Measurements from ENCODE around the gene DNAH2. TPM values are rescaled to one million over a fixed set of nuclear protein-coding genes. Genes with fewer than 3 reads are reported as not detected.

DNAH2 gene
- total and polyA plus RNA-seq, 2 of the 8 experiments (the other 6 are each of a cell fraction or from before 2014, with no cell fraction given) = 0.13 to 0.18 TPM

DNA sequence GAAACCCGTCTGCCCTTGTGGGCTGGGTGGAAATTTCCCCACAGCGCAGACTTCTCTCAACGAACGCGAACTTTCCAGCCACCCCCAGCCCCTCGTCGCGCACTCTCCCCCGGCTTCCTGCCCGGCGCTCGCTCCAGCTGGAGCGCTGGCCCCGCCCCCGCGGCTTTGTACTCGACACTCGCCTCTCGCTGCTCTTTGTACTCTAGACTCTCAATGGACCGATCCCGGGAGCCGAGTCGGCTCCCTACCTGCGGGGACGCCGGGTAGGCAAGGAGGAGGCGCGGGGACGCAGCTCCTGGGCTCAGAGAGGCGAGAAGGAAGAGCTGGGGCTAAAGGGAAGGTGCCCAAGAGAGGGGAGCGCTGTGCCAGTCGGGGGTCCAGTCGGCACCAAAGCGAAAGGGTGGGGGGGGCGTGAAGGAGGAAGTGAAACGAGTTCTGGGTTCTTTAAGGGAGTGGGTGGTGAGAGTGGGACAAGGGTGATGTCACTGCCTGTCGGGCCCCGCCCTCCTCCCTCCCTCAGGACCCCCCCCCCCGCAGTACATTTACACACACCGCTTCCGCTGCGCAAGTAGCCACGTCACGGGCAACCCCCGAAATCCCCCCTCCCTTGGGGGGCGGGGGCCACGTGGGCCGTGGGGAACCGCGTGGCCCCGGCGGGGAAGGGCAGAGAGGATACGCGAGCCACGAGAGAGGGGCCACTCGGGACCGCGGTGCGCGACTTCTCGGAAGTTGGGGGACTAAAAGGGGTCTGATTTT is 126.2 kb downstream of the DNAH2 start:
- peaks cover 12 to 41% of the 10 kb centered on the region in 2 experiments for H4K20me1 ChIP-seq (replicated peaks in 1 of 2; ENCODE audit: control insufficient read depth in 1 of 2, insufficient read depth in 2 of 2, low read length in 2 of 2)
- FAIRE-seq = no peak
- no peak for TF ChIP-seq CREB1 (IDR thresholded peaks at IDR 0.05)
- peak; percentile 74 for TF ChIP-seq CTBP2 (IDR thresholded peaks at IDR 0.05; ENCODE audit: borderline replicate concordance, insufficient read depth, insufficient read length, low read length)
- TF ChIP-seq FOSL1 (IDR thresholded peaks at IDR 0.05; ENCODE audit: insufficient read depth, low read depth, low read length) = no peak
- TF ChIP-seq TBP (IDR thresholded peaks at IDR 0.05; ENCODE audit: low read depth, low read length) = no peak
- TF ChIP-seq, protein P1, sequence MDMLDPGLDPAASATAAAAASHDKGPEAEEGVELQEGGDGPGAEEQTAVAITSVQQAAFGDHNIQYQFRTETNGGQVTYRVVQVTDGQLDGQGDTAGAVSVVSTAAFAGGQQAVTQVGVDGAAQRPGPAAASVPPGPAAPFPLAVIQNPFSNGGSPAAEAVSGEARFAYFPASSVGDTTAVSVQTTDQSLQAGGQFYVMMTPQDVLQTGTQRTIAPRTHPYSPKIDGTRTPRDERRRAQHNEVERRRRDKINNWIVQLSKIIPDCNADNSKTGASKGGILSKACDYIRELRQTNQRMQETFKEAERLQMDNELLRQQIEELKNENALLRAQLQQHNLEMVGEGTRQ (IDR thresholded peaks at IDR 0.05; ENCODE audit: low read length) = no peak
- TF ChIP-seq SP1 (IDR thresholded peaks at IDR 0.05; ENCODE audit: low read depth, low read length) = 0 out of 2 replicates have a peak, but pooled peaks have one; percentile 8
- no peak for TF ChIP-seq BCL11A (IDR thresholded peaks at IDR 0.05; ENCODE audit: low read depth in 2 of 2, low read length in 2 of 2)
- TF ChIP-seq JUND (IDR thresholded peaks at IDR 0.05; ENCODE audit: low read length) = no peak
- no peak for TF ChIP-seq CBX5 (IDR thresholded peaks at IDR 0.05; ENCODE audit: low read depth, low read length)
- no peak for TF ChIP-seq SIN3A (conservative IDR thresholded peaks at IDR 0.05 in 1 of 2, IDR thresholded peaks at IDR 0.05 in 1 of 2; ENCODE audit: low read depth in 1 of 2, low read length in 2 of 2)

More for the DNA sequence above, 126.2 kb downstream of the DNAH2 start:
- Histone ChIP-seq H3K27ac (ENCODE audit: low read depth, low read length) (no peak overlapping the region), H3K4ac (replicated peaks; ENCODE audit: insufficient read length, low read depth, low read length) (no peak overlapping the region), H2BK12ac (ENCODE audit: low read depth, low read length) (no peak overlapping the region; the same call in 1 of the 2 replicates), H4K91ac (replicated peaks; ENCODE audit: insufficient read length, low read length) (no peak overlapping the region), H3K9ac (replicated peaks in 1 of 4; ENCODE audit: extremely low read depth in 1 of 4, low read depth in 3 of 4, low read length in 3 of 4) (peak overlapping the region in 2 of 4 experiments; percentile 23 to 58; a peak in 4 of 7 replicates), H4K5ac (ENCODE audit: insufficient read length, low read depth, low read length) (no peak overlapping the region), H3K79me1 (ENCODE audit: low read depth, low read length) (no peaks in the 10 kb centered on the region), H3K4me2 (ENCODE audit: insufficient read depth in 1 of 2, low read depth in 2 of 2, low read length in 2 of 2) (peak overlapping the region; percentile 96 to 100), H3K14ac (ENCODE audit: insufficient read length) (no peak overlapping the region), H4K8ac (ENCODE audit: extremely low read depth, insufficient read depth, low read length) (no peak overlapping the region; the same call in 1 of the 2 replicates), H2BK20ac (ENCODE audit: low read length) (no peak overlapping the region), H3K18ac (ENCODE audit: extremely low read depth, low read length) (peak overlapping the region; percentile 83), H2BK15ac (ENCODE audit: low read length) (0 out of 2 replicates have a peak overlapping the region, but pooled peaks have one; percentile 29), H2BK120ac (replicated peaks; ENCODE audit: low read depth, low read length) (no peak overlapping the region), H3K4me1 (replicated peaks in 1 of 4; ENCODE audit: control insufficient read depth in 3 of 4, insufficient read depth in 4 of 4, low read length in 3 of 4) (peaks cover 6 to 21% (median 14%) of the 10 kb centered on the region in 4 experiments), H2AK5ac (ENCODE audit: low read depth, low read length) (no peak overlapping the region), H3K23me2 (ENCODE audit: low read depth, low read length) (peaks cover 34% of the 10 kb centered on the region), H3K9me3 (ENCODE audit: insufficient read depth in 2 of 2, low read depth in 1 of 2, low read length in 1 of 2) (no peaks in the 10 kb centered on the region), H3K27me3 (replicated peaks in 1 of 4; ENCODE audit: control insufficient read depth in 3 of 4, extremely low read depth in 1 of 4, insufficient read depth in 3 of 4, low read length in 3 of 4) (peaks cover 18 to 48% (median 45%) of the 10 kb centered on the region in 4 experiments), H3K36me3 (ENCODE audit: control insufficient read depth in 2 of 4, insufficient read depth in 4 of 4, low read length in 3 of 4) (no peaks in the 10 kb centered on the region; a peak in 1 of 8 replicates), H3K79me2 (ENCODE audit: control insufficient read depth in 1 of 2, insufficient read depth in 2 of 2, low read length in 2 of 2) (no peaks in the 10 kb centered on the region), H3K56ac (replicated peaks; ENCODE audit: insufficient read length, low read depth, low read length) (no peak overlapping the region), H2AFZ (ENCODE audit: low read length) (no peak overlapping the region), H3K23ac (ENCODE audit: insufficient read length) (no peak overlapping the region), H3K4me3 (ENCODE audit: extremely low read depth in 1 of 4, insufficient read depth in 2 of 4, low read depth in 3 of 4, low read length in 4 of 4) (peak overlapping the region; percentile 70 to 98 (median 86)), H2BK5ac (ENCODE audit: low read depth, low read length) (peak overlapping the region; percentile 78; the same call in 1 of the 2 replicates)
- 0% methylated on average over 13 of the region's 61 CpGs; no CpG with 5 or more reads in 1 of the 2 experiments for WGBS, 2 experiments (ENCODE audit: extremely low coverage in 1 of 2, insufficient coverage in 1 of 2, insufficient read length in 1 of 2, insufficient replicate concordance in 2 of 2, low coverage in 1 of 2, low lambda C conversion rate in 2 of 2, missing lambda C conversion rate in 1 of 2)
- peak in 1 of 2 experiments; percentile 93 for DNase-seq (ENCODE audit: low read depth in 1 of 2, low spot score in 2 of 2)
- CTCF ChIA-PET (ENCODE audit: partially characterized antibody) = interaction anchor here (0.6 to 2.1 kb wide), 9 partner anchors 8 to 143 kb away, joined by 3 to 6 read pairs (median 4); partner anchors contain the start of gene EFNB3
- POLR2A ChIA-PET (ENCODE audit: partially characterized antibody) = interaction anchor here (0.6 to 4.2 kb wide), 5 partner anchors 8 to 140 kb away, joined by 3 to 22 read pairs (median 18); partner anchors contain the start of genes CYB5D1, NAA38 and TMEM88
